ENCODE measurements around the gene ACBD3. TPM values are rescaled to one million over a fixed set of nuclear protein-coding genes. Genes with fewer than 3 reads are reported as not detected.

ACBD3 gene
- polyA plus RNA-seq, 1 experiment = 63.0 TPM

GRCh38 chr1:226116673-226117072, 69.9 kb downstream of the ACBD3 start:
- Histone ChIP-seq H3K9me3 (ENCODE audit: control insufficient read depth, insufficient read depth, low read length) (no peaks in the 10 kb centered on the region), H3K27me3 (ENCODE audit: control insufficient read depth, insufficient read depth, low read length) (peaks cover 3% of the 10 kb centered on the region), H3K27ac (ENCODE audit: low read depth, low read length) (no peak overlapping the region), H3K4me3 (ENCODE audit: low read depth, low read length) (no peak overlapping the region)
- no peak for DNase-seq (ENCODE audit: low read depth, low spot score)
- ChIA-PET CTCF (interaction anchor here (1.3 to 1.8 kb wide), 2 partner anchors 9 to 52 kb away, joined by 9 to 11 read pairs; no protein-coding TSS in a partner anchor), POLR2A (no interaction called here)
- no peak for TF ChIP-seq CTCF (IDR thresholded peaks at IDR 0.05; ENCODE audit: low read depth, low read length)

GRCh38 chr1:226112626-226113025, 73.9 kb downstream of the ACBD3 start:
- Histone ChIP-seq H3K27me3 (ENCODE audit: control insufficient read depth, insufficient read depth, low read length) (no peaks in the 10 kb centered on the region), H3K4me3 (ENCODE audit: low read depth, low read length) (no peak overlapping the region), H3K9me3 (ENCODE audit: control insufficient read depth, insufficient read depth, low read length) (no peaks in the 10 kb centered on the region), H3K27ac (ENCODE audit: low read depth, low read length) (peak overlapping the region; percentile 11)
- no peak for DNase-seq (ENCODE audit: low read depth, low spot score)
- POLR2A ChIA-PET = no interaction called here
- TF ChIP-seq CTCF (IDR thresholded peaks at IDR 0.05; ENCODE audit: low read depth, low read length) = no peak
- CTCF ChIA-PET = interaction anchor here (2.8 to 7.1 kb wide), 2 partner anchors 12 to 48 kb away, joined by 17 to 73 read pairs; no protein-coding TSS in a partner anchor

GRCh38 chr1:226111883-226112261, 74.7 kb downstream of the ACBD3 start:
- Histone ChIP-seq H3K4me3 (ENCODE audit: low read depth, low read length) (no peak overlapping the region), H3K27me3 (ENCODE audit: control insufficient read depth, insufficient read depth, low read length) (no peaks in the 10 kb centered on the region), H3K27ac (ENCODE audit: low read depth, low read length) (no peak overlapping the region), H3K9me3 (ENCODE audit: control insufficient read depth, insufficient read depth, low read length) (no peaks in the 10 kb centered on the region)
- no peak for TF ChIP-seq CTCF (IDR thresholded peaks at IDR 0.05; ENCODE audit: low read depth, low read length)
- no peak for DNase-seq (ENCODE audit: low read depth, low spot score)
- CTCF ChIA-PET = interaction anchor here (1.2 to 7.1 kb wide), 3 partner anchors 9 to 47 kb away, joined by 6 to 73 read pairs (median 17); no protein-coding TSS in a partner anchor
- POLR2A ChIA-PET = interaction anchor here (1.8 to 3.0 kb wide), 2 partner anchors 29 to 47 kb away, joined by 5 to 13 read pairs; no protein-coding TSS in a partner anchor

GRCh38 chr1:226111098-226111882, 75.3 kb downstream of the ACBD3 start:
- H3K27ac ChIP-seq (ENCODE audit: low read depth, low read length) = peak overlapping the region; percentile 65
- H3K27me3 ChIP-seq (ENCODE audit: control insufficient read depth, insufficient read depth, low read length) = no peaks in the 10 kb centered on the region
- TF ChIP-seq CTCF (IDR thresholded peaks at IDR 0.05; ENCODE audit: low read depth, low read length) = no peak
- H3K4me3 ChIP-seq (ENCODE audit: low read depth, low read length) = peak overlapping the region; percentile 59
- no peak for DNase-seq (ENCODE audit: low read depth, low spot score)
- CTCF ChIA-PET = interaction anchor here (1.0 to 7.1 kb wide), 4 partner anchors 10 to 46 kb away, joined by 5 to 73 read pairs (median 12); no protein-coding TSS in a partner anchor
- H3K9me3 ChIP-seq (ENCODE audit: control insufficient read depth, insufficient read depth, low read length) = no peaks in the 10 kb centered on the region
- POLR2A ChIA-PET = interaction anchor here (1.8 to 3.0 kb wide), 2 partner anchors 28 to 46 kb away, joined by 5 to 13 read pairs; no protein-coding TSS in a partner anchor

Measured in AG04450 (cell line).